ENCODE measurements around the gene IQCH. TPM values are rescaled to one million over a fixed set of nuclear protein-coding genes. Genes with fewer than 3 reads are reported as not detected.

The IQCH gene
- total and polyA plus RNA-seq, 2 donors (not counting 1 experiment from before 2014, with no cell fraction given) = 1.7 to 5.0 TPM

DNA sequence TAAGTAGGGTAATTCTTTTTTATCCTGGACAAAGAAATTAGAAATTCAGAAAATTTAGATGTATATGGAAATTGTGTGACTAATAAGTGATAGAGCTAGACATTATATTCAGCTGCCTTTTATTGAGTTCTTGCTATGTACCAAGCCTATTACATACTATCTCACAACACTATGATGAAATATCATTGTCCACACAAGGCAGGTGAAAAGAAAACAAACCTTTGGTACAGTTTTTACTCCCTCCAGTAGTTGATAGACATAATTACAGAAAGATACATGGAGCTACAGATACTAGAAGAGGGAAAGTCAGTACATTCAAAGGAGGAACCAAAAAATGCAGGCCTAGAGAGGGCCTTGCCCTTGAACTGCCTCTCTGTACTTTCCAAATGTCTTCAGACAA is 4.8 kb downstream of the IQCH start:
- DNase-seq (ENCODE audit: low read depth in 2 of 2) = no peak
- H3K4me1 ChIP-seq (ENCODE audit: control insufficient read depth, extremely low read depth, insufficient read depth, low read length) = no peaks in the 10 kb centered on the region
- H4K20me1 ChIP-seq (ENCODE audit: control insufficient read depth, extremely low read depth, insufficient read depth, low read length) = no peaks in the 10 kb centered on the region
- no peaks in the 10 kb centered on the region for H3K79me2 ChIP-seq (ENCODE audit: control insufficient read depth, insufficient read depth, low read length)
- H3K9ac ChIP-seq (ENCODE audit: insufficient read depth, low read length) = no peak overlapping the region
- H3K9me3 ChIP-seq (ENCODE audit: control insufficient read depth, insufficient read depth, low read depth, low read length) = no peaks in the 10 kb centered on the region
- TF ChIP-seq EZH2 (IDR thresholded peaks at IDR 0.05; ENCODE audit: low read length, missing control alignments) = no peak
- TF ChIP-seq, protein P1, sequence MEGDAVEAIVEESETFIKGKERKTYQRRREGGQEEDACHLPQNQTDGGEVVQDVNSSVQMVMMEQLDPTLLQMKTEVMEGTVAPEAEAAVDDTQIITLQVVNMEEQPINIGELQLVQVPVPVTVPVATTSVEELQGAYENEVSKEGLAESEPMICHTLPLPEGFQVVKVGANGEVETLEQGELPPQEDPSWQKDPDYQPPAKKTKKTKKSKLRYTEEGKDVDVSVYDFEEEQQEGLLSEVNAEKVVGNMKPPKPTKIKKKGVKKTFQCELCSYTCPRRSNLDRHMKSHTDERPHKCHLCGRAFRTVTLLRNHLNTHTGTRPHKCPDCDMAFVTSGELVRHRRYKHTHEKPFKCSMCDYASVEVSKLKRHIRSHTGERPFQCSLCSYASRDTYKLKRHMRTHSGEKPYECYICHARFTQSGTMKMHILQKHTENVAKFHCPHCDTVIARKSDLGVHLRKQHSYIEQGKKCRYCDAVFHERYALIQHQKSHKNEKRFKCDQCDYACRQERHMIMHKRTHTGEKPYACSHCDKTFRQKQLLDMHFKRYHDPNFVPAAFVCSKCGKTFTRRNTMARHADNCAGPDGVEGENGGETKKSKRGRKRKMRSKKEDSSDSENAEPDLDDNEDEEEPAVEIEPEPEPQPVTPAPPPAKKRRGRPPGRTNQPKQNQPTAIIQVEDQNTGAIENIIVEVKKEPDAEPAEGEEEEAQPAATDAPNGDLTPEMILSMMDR (conservative IDR thresholded peaks at IDR 0.05 in 1 of 2, IDR thresholded peaks at IDR 0.05 in 1 of 2; ENCODE audit: low read depth in 1 of 2, low read length in 2 of 2) = no peak
- H2AFZ ChIP-seq (ENCODE audit: low read length) = no peak overlapping the region
- no peak overlapping the region for H3K27ac ChIP-seq (ENCODE audit: insufficient read depth, low read length)
- no peak overlapping the region for H3K4me3 ChIP-seq (replicated peaks in 1 of 4; ENCODE audit: control extremely low read depth in 1 of 4, insufficient read depth in 1 of 4, low read depth in 3 of 4, low read length in 4 of 4)
- H3K36me3 ChIP-seq (ENCODE audit: control insufficient read depth, insufficient read depth, low read length) = no peaks in the 10 kb centered on the region
- no peak overlapping the region for H3K4me2 ChIP-seq (ENCODE audit: extremely low read depth, insufficient read depth, low read length)
- H3K27me3 ChIP-seq (ENCODE audit: control insufficient read depth, insufficient read depth, low read length) = no peaks in the 10 kb centered on the region

DNA sequence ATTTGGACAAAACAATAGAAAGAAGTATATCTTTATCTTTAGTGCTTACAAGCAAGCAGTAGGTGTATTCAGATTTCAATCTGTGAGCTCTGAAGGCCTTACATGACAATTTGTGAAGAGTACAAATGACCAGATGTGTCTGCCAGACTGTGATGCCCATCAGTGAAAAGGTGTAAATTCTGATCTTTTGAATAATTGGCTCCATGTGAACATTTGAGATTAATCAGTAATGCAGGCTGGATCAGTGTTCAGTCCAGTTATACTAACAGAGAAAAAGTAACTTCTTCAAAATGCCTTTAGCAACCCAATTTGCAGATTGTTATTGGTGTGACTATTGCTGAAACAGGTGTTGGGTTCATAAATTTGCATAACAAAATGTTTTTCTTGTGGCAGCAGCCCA is 5.2 kb downstream of the IQCH start:
- Histone ChIP-seq H3K4me1 (ENCODE audit: control insufficient read depth, extremely low read depth, insufficient read depth, low read length) (no peaks in the 10 kb centered on the region), H4K20me1 (ENCODE audit: control insufficient read depth, extremely low read depth, insufficient read depth, low read length) (no peaks in the 10 kb centered on the region), H3K27ac (ENCODE audit: insufficient read depth, low read length) (no peak overlapping the region), H3K4me3 (replicated peaks in 1 of 4; ENCODE audit: control extremely low read depth in 1 of 4, insufficient read depth in 1 of 4, low read depth in 3 of 4, low read length in 4 of 4) (no peak overlapping the region), H3K79me2 (ENCODE audit: control insufficient read depth, insufficient read depth, low read length) (no peaks in the 10 kb centered on the region), H3K9me3 (ENCODE audit: control insufficient read depth, insufficient read depth, low read depth, low read length) (no peaks in the 10 kb centered on the region), H2AFZ (ENCODE audit: low read length) (no peak overlapping the region), H3K36me3 (ENCODE audit: control insufficient read depth, insufficient read depth, low read length) (no peaks in the 10 kb centered on the region), H3K4me2 (ENCODE audit: extremely low read depth, insufficient read depth, low read length) (no peak overlapping the region), H3K9ac (ENCODE audit: insufficient read depth, low read length) (no peak overlapping the region), H3K27me3 (ENCODE audit: control insufficient read depth, insufficient read depth, low read length) (no peaks in the 10 kb centered on the region)
- TF ChIP-seq EZH2 (IDR thresholded peaks at IDR 0.05; ENCODE audit: low read length, missing control alignments) = no peak
- TF ChIP-seq, protein P1 (conservative IDR thresholded peaks at IDR 0.05 in 1 of 2, IDR thresholded peaks at IDR 0.05 in 1 of 2; ENCODE audit: low read depth in 1 of 2, low read length in 2 of 2) = no peak
- DNase-seq (ENCODE audit: low read depth in 2 of 2) = no peak

DNA sequence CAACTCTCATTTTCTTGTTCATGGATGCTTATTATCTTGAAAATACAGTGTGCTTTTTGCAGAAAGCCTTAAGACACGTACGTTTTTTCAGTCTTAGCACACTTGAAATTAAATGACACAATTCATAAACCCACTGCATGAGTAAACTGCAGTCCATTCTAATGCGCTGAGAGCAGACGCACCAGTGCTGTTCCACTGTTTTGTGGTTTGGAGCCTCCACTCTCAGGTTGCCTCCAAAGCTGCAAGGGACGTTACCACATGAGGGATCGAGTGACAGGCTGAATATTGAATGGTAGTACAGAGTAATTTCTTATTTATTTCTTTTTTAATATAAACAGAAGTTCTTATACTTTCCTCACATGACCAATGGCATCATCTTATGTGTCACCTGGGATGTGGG is 12.3 kb downstream of the IQCH start:
- no peaks in the 10 kb centered on the region for H4K20me1 ChIP-seq (ENCODE audit: control insufficient read depth, extremely low read depth, insufficient read depth, low read length)
- H2AFZ ChIP-seq (ENCODE audit: low read length) = no peak overlapping the region
- no peaks in the 10 kb centered on the region for H3K9me3 ChIP-seq (ENCODE audit: control insufficient read depth, insufficient read depth, low read depth, low read length)
- DNase-seq (ENCODE audit: low read depth in 2 of 2) = no peak
- no peak overlapping the region for H3K9ac ChIP-seq (ENCODE audit: insufficient read depth, low read length)
- no peak overlapping the region for H3K27ac ChIP-seq (ENCODE audit: insufficient read depth, low read length)
- no peaks in the 10 kb centered on the region for H3K27me3 ChIP-seq (ENCODE audit: control insufficient read depth, insufficient read depth, low read length)
- H3K4me3 ChIP-seq (replicated peaks in 1 of 4; ENCODE audit: control extremely low read depth in 1 of 4, insufficient read depth in 1 of 4, low read depth in 3 of 4, low read length in 4 of 4) = no peak overlapping the region
- no peaks in the 10 kb centered on the region for H3K79me2 ChIP-seq (ENCODE audit: control insufficient read depth, insufficient read depth, low read length)
- TF ChIP-seq, protein P1 (conservative IDR thresholded peaks at IDR 0.05 in 1 of 2, IDR thresholded peaks at IDR 0.05 in 1 of 2; ENCODE audit: low read depth in 1 of 2, low read length in 2 of 2) = no peak
- no peak for TF ChIP-seq EZH2 (IDR thresholded peaks at IDR 0.05; ENCODE audit: low read length, missing control alignments)
- no peak overlapping the region for H3K4me2 ChIP-seq (ENCODE audit: extremely low read depth, insufficient read depth, low read length)
- H3K36me3 ChIP-seq (ENCODE audit: control insufficient read depth, insufficient read depth, low read length) = no peaks in the 10 kb centered on the region
- H3K4me1 ChIP-seq (ENCODE audit: control insufficient read depth, extremely low read depth, insufficient read depth, low read length) = no peaks in the 10 kb centered on the region
